C4-2B (cell line): ENCODE results near the gene RGS7.

Source experiments
- ZFX ChIP-seq: fragments of 450-650 bp; IDR thresholded peaks from 2 replicates; pipeline ENCODE4 v1.6.1; 2017
- TF ChIP-seq, protein P1 (sequence below): fragments of 450-650 bp; conservative IDR thresholded peaks from 2 replicates; pipeline ENCODE4 v1.5.1; 2017; ENCODE audit warnings: mild to moderate bottlenecking

DNA sequence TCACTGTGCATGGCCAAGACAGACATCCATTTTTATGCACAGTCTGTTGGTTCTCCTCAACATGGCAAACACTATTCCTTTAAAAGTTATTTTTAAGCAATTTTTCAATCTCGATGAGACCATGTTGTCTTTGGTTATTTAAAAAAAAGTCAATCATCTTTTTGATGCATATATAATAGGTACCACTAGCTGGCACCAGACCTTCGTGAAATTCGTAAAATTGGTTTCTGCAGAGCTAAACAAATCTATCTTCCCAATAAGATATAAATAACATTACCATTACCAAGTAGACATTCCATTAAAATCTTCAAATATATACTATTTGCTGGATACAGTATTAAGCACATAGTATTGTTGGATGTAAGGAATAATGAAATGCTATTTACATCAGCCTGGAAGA is 525.1 kb downstream of the RGS7 start:
- TF ChIP-seq, protein P1, sequence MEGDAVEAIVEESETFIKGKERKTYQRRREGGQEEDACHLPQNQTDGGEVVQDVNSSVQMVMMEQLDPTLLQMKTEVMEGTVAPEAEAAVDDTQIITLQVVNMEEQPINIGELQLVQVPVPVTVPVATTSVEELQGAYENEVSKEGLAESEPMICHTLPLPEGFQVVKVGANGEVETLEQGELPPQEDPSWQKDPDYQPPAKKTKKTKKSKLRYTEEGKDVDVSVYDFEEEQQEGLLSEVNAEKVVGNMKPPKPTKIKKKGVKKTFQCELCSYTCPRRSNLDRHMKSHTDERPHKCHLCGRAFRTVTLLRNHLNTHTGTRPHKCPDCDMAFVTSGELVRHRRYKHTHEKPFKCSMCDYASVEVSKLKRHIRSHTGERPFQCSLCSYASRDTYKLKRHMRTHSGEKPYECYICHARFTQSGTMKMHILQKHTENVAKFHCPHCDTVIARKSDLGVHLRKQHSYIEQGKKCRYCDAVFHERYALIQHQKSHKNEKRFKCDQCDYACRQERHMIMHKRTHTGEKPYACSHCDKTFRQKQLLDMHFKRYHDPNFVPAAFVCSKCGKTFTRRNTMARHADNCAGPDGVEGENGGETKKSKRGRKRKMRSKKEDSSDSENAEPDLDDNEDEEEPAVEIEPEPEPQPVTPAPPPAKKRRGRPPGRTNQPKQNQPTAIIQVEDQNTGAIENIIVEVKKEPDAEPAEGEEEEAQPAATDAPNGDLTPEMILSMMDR = peak; percentile 57
- no peak for TF ChIP-seq ZFX
